GM12892 (cell line): ENCODE data around the gene CRYZL1.
"Not testable (repeated sequence)": the region's sequence is repeated elsewhere in the genome, so short reads cannot be mapped to it uniquely, and the experiment has no call there.

Experiments used
- DNase-seq: peaks from one replicate; pipeline ENCODE4 v3.0.0; 2011; ENCODE audit not compliant: insufficient read length
- FAIRE-seq: peaks from 2 replicates; lab custom pipeline; 2011; peaks lifted over from hg19 to GRCh38; lab: Jason Lieb, UNC
- POLR2A ChIP-seq: IDR thresholded peaks from 2 replicates; pipeline ENCODE4 v1.6.1; 2011; ENCODE audit warnings: low read depth, low read length, control low read depth
- POLR2AphosphoS5 ChIP-seq: IDR thresholded peaks from 2 replicates; pipeline ENCODE4 v1.6.1; 2011; ENCODE audit warnings: low read depth, low read length, control low read depth
- TAF1 ChIP-seq: IDR thresholded peaks from 2 replicates; pipeline ENCODE4 v1.6.1; 2011; ENCODE audit warnings: low read depth, mild to moderate bottlenecking, control low read depth, low read length, borderline replicate concordance

The CRYZL1 gene

GRCh38 chr21:33608559-33608958 is 33.0 kb downstream of the CRYZL1 start:
- FAIRE-seq (no peak), DNase-seq (no peak)
- TF ChIP-seq TAF1: no peak
- TF ChIP-seq POLR2A: no peak
- no peak for TF ChIP-seq POLR2AphosphoS5

- no peak for DNase-seq
- FAIRE-seq: no peak
- no peak for TF ChIP-seq POLR2AphosphoS5
- TF ChIP-seq POLR2A: no peak
- no peak for TF ChIP-seq TAF1
These were observed 43.5 kb downstream of the CRYZL1 start for GRCh38 chr21:33598051-33598450.

DNA sequence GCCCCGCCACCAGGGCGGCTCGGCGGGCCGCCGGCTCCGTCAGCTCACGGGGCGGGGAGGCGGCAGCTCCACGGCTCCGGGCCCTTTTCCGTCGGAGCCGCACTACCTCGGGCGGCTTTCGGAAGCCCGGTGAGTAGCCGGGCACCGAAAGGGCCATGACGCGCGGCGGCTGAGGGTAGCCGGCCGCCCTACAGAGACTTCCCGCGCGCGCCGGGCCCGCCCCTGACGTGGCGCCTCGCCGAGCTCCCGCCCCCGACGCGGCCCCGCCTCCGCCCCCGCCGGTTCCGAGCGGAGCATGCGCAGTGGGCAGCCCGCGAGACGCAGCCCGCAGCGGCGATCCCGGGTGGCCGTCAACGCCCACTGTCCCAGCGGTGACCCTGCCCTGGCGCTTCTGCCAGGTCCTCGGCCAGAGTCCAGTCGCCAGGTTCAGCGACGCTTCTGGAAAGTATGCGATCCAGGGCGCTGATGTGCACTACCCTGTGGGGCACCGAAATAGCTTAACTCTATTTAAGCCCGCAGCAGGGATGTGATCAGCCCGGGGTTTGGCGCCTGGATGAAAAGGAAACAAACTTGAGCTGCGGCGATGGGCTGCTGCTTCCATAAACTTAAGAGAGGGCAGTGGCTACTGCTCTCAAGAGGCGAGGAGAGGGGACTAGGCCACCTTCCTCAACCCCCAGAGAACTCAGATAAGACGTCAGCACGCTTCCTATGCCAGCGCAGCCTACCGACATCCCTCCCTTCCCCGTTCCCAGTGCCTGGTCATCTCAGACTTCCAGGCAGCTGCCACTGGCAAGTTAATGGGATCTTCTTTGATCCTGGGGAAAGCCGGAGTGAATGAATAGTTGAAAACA is 52.8 kb downstream of the CRYZL1 start, which contains the start of gene DONSON:
Gene DONSON, minus strand, starts transcription at position 200 of the 851 bp plus-strand sequence. Its CDS starts 43 bp downstream, at position 157.
- TF ChIP-seq POLR2AphosphoS5: no peak
- TF ChIP-seq TAF1: peak; percentile 60
- TF ChIP-seq POLR2A: peak; percentile 86; the same call in 1 of the 2 replicates
- FAIRE-seq (peak; percentile 97), DNase-seq (peak; percentile 84)

DNA sequence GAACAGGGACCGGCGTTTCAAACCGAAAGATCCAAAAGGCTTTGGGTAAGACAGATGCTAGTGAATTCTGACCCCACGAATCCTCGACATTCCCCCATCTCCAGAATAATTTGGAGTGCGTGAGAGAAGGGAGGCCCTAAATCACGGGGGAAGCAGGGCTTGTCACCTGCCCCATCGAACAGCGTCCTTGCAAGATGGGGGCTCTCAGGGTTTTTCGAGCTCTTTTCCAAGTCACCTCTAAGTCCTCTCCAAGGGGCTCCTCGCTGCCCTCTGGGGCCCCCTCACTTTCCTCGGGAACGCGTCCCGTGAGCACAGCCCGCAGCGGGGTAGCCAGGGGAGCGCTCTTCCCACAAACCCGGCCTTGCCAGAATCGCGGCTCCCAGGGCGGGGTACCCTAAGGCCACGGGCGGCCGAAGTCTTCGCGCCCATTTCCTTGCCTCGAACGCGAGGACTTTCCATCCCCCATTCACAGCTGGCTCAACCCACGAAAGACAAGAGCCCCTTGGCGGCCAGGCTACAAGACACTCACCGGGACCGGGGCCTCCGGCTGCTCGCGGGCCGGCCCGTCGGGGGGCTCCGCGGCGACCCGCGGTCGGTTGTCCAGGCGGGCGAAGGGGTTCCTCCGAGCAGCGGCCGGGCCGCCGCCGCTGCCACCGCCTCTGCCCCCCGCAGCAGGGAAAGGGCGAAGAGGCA is 53.6 kb downstream of the CRYZL1 start:
- TF ChIP-seq POLR2A: no peak
- TF ChIP-seq TAF1: no peak
- TF ChIP-seq POLR2AphosphoS5: no peak
- DNase-seq (peak; percentile 25), FAIRE-seq (no peak)

DNA sequence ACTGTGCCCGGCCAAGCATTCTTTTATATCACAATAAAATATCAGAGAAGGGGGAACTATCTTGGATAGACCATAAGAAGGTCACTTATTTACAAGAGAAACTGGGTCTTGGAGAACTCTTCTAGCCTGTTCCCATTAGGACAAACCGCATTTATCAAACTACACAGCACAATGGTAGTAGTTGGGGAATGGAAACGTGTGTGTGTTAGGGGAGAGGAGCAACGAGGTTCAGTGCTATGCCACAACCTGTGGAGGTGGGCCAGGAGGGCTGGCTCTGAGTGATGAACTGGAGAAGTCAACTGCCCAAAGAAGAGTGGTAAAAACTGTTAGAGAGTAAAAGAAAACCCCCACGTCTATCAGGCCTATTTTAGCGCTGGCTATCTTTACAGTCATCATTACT is 54.6 kb downstream of the CRYZL1 start:
- FAIRE-seq: peak; percentile 38
- TF ChIP-seq POLR2A (no peak), TAF1 (no peak)
- no peak for DNase-seq

- peak; percentile 9 for FAIRE-seq
- DNase-seq: no peak
- TF ChIP-seq POLR2AphosphoS5 (no peak), POLR2A (no peak)
These were observed 57.1 kb downstream of the CRYZL1 start for GRCh38 chr21:33584455-33584854.

DNA sequence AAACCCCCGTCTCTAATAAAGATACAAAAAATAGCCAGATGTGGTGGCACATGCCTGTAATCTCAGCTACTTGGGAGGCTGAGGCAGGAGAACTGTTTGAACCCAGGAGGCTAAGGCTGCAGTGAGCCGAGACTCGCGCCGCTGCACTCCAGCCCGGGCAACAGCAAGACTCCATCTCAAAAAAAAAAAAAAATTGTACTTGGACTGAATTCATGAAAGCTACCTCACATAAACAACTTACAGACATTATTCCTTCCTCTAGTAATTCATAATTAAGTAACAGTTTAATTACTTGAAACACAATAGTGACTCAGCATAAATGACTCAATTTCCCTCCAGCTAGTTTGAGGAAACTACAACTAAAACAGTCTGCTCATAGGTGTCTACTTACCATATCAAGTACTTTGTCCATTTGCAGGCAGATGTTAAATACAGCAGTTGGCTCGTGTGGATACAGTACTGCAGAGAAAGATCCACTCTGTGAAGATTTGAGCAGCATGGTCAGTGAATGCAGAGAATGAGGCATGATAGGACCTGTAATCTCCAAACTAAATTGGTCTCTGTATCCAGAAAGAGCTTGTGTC is 62.5 kb downstream of the CRYZL1 start:
- no peak for FAIRE-seq
- TF ChIP-seq TAF1: no peak
- TF ChIP-seq POLR2AphosphoS5: peak; percentile 39; the same call in 1 of the 2 replicates
- DNase-seq: no peak

GRCh38 chr21:33578214-33578613 is 63.3 kb downstream of the CRYZL1 start:
- FAIRE-seq (no peak), DNase-seq (no peak)
- TF ChIP-seq POLR2AphosphoS5 (no peak), POLR2A (no peak), TAF1 (no peak)

DNA sequence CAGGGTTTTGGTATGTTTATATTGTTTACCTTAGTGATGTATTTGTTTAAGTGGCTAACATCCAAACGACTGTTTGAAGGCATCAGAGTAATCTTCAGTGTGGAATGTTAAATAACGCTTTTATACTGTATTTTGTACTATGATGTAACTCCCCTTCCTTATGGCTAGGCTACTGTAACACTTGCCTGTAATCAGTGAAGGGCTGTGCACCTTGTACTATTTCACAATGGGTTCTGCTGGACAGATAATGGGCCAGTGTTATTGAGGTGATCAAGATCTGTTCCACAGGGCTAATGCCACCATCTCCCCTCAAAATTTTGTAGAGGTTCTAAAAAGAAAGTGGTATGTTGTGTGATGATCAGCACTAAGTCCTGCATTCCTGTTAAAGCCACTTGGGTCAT is 64.8 kb downstream of the CRYZL1 start:
- FAIRE-seq, DNase-seq: not testable (repeated sequence)

DNA sequence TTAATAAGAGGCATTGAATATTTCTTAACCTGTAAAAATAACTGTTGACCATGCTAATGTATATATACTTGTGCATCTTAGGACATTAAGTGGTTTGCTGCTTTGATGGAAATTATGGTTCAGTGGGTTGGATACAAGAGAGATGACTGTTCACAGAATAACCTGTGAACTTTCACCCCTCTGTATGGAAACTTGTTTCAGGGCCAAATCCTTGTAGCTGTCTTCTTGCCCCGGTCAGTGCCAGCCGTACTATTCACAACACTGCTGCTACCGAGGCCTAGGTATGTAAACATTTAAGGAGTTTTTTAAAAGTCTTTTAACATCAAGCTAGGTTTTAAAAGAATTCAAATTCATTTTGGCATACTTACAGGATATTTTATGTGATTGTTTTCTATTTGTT is 69.2 kb downstream of the CRYZL1 start:
- DNase-seq: no peak
- FAIRE-seq: no peak
- TF ChIP-seq POLR2A (no peak), POLR2AphosphoS5 (no peak), TAF1 (no peak)

GRCh38 chr21:33569991-33570390 is 71.5 kb downstream of the CRYZL1 start:
- DNase-seq: no peak
- no peak for FAIRE-seq
- TF ChIP-seq POLR2AphosphoS5: no peak

GRCh38 chr21:33568448-33568847 is 73.1 kb downstream of the CRYZL1 start:
- TF ChIP-seq POLR2A (no peak), POLR2AphosphoS5 (no peak), TAF1 (no peak)

GRCh38 chr21:33567914-33568313 is 73.6 kb downstream of the CRYZL1 start:
- DNase-seq (no peak), FAIRE-seq (no peak)
- TF ChIP-seq TAF1: no peak

More at GRCh38 chr21:33568448-33568847, 73.1 kb downstream of the CRYZL1 start:
- DNase-seq (no peak), FAIRE-seq (no peak)
